ENCODE results near the gene LANCL3. TPM values are rescaled to one million over a fixed set of nuclear protein-coding genes. Genes with fewer than 3 reads are reported as not detected.

Gene LANCL3
- not detected in 2 replicates for total RNA-seq

DNA sequence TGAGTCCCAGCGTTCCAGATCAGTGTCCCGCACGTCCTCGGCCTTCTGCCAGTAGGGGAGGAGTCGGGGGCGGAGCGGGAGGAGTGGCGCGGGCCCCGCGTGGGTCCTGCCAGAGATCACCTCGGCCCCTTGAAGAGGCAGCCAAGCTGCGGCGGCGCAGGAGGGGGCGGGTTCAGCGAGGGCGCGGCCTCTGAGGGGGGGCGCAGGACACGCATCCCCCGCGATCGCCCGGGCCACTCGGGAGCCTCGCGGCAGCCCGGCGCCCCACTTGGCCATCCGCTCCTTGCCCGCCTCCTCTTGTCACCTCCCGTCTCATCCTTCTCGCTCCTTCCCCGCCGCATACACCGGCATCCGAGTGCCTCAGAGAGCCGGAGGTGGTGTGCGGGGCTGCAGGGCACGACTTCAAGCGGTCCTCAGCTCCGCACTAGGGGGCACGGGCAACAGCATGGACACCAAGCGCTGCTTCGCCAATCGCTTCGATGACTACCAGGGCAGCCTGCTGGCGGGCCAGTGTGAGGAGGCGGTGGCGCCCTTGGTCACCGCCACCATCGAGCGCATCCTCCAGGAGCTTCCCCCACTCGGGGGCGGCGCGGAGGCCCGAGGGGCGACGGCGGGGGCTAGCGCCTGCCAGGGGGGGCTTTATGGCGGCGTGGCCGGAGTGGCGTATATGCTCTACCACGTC is at the start of gene LANCL3:
Gene LANCL3 (plus strand): TSS at position 236 of the 682 bp plus-strand sequence. CDS start 210 bp downstream, at position 446.

GRCh38 chrX:37685381-37686359 is 114.2 kb downstream of the LANCL3 start, which contains the start of gene XK:
TSS of gene XK (plus strand) at chrX:37685791. CDS start at chrX:37685962, 171 bp downstream.

Other genes with a start within 250 kb of the LANCL3 start
- gene PRRG1, start 222.3 kb upstream of the LANCL3 start, total RNA-seq: 7.7 and 9.1 TPM in 2 replicates
- under 0.01 TPM in 1 of 2 replicates, not detected in the other for gene XK, start 114.1 kb downstream of the LANCL3 start, total RNA-seq
- not detected in 2 replicates for gene CYBB, start 208.4 kb downstream of the LANCL3 start, total RNA-seq

Data from bronchial smooth muscle cell (primary cell).